Loucy (cell line): ENCODE data around the gene LHPP.

Experiments
- H2AFZ ChIP-seq: fragments of 200-600 bp; sonication (generic); 2 replicates; pipeline ENCODE4 v1.6.0; 2016; ENCODE audit warnings: antibody characterized with exemption, mild to moderate bottlenecking, low read length, moderate library complexity
- H3F3A ChIP-seq: fragments of 200-600 bp; 2 replicates; pipeline ENCODE4 v1.6.0; 2016; ENCODE audit warnings: antibody characterized with exemption, low read depth, mild to moderate bottlenecking
- H3K27me3 ChIP-seq: fragments of 200-600 bp; sonication (generic); 2 replicates; pipeline ENCODE4 v1.6.1; 2014; ENCODE audit warnings: low read length, mild to moderate bottlenecking; ENCODE audit not compliant: insufficient read depth, poor library complexity, severe bottlenecking
- H3K36me3 ChIP-seq: fragments of 200-600 bp; sonication (generic); 2 replicates; pipeline ENCODE4 v1.6.1; 2016; ENCODE audit warnings: low read length; ENCODE audit not compliant: insufficient read depth
- H3K4me1 ChIP-seq: fragments of 200-600 bp; sonication (generic); 2 replicates; pipeline ENCODE4 v1.5.1; 2014; ENCODE audit warnings: low read length, mild to moderate bottlenecking; ENCODE audit not compliant: insufficient read depth, poor library complexity, severe bottlenecking
- H3K4me2 ChIP-seq: fragments of 200-600 bp; sonication (generic); 2 replicates; pipeline ENCODE4 v1.6.0; 2014; ENCODE audit warnings: antibody characterized with exemption, low read length, low read depth, mild to moderate bottlenecking; ENCODE audit not compliant: poor library complexity, severe bottlenecking
- H3K4me3 ChIP-seq: fragments of 200-600 bp; sonication (generic); 2 replicates; pipeline ENCODE4 v1.5.1; 2014; ENCODE audit warnings: low read length, mild to moderate bottlenecking, mixed read lengths; ENCODE audit not compliant: poor library complexity, severe bottlenecking
- H3K79me2 ChIP-seq: fragments of 200-600 bp; sonication (generic); 2 replicates; pipeline ENCODE4 v1.6.1; 2014; ENCODE audit warnings: low read length; ENCODE audit not compliant: insufficient read depth
- H3K9ac ChIP-seq: fragments of 200-600 bp; sonication (generic); 2 replicates; pipeline ENCODE4 v1.6.0; 2014; ENCODE audit warnings: mild to moderate bottlenecking, low read depth, low read length, moderate library complexity; ENCODE audit not compliant: poor library complexity, severe bottlenecking
- H3K9me2 ChIP-seq: fragments of 200-600 bp; sonication (generic); replicated peaks from 2 replicates; pipeline ENCODE4 v1.6.1; 2016; ENCODE audit warnings: low read depth, low read length, mixed read lengths
- H3K9me3 ChIP-seq: fragments of 200-600 bp; sonication (generic); 2 replicates; pipeline ENCODE4 v1.6.1; 2014; ENCODE audit warnings: mild to moderate bottlenecking, antibody characterized with exemption, low read length, low read depth; ENCODE audit not compliant: insufficient read depth
- H4K20me1 ChIP-seq: fragments of 200-600 bp; sonication (generic); 2 replicates; pipeline ENCODE4 v1.6.0; 2014; ENCODE audit warnings: antibody characterized with exemption, low read length, mild to moderate bottlenecking; ENCODE audit not compliant: insufficient read depth, poor library complexity, severe bottlenecking
- EZH2phosphoT487 ChIP-seq: fragments of 200-600 bp; IDR thresholded peaks from 2 replicates; pipeline ENCODE4 v1.6.1; 2018; ENCODE audit warnings: antibody characterized with exemption, mild to moderate bottlenecking, moderate library complexity, borderline replicate concordance
- TF ChIP-seq, protein P1 (sequence below): fragments of 200-600 bp; sonication (generic); conservative IDR thresholded peaks from 2 replicates; pipeline ENCODE4 v1.5.1; 2014; ENCODE audit warnings: mild to moderate bottlenecking, antibody characterized with exemption, low read length

The LHPP gene

DNA sequence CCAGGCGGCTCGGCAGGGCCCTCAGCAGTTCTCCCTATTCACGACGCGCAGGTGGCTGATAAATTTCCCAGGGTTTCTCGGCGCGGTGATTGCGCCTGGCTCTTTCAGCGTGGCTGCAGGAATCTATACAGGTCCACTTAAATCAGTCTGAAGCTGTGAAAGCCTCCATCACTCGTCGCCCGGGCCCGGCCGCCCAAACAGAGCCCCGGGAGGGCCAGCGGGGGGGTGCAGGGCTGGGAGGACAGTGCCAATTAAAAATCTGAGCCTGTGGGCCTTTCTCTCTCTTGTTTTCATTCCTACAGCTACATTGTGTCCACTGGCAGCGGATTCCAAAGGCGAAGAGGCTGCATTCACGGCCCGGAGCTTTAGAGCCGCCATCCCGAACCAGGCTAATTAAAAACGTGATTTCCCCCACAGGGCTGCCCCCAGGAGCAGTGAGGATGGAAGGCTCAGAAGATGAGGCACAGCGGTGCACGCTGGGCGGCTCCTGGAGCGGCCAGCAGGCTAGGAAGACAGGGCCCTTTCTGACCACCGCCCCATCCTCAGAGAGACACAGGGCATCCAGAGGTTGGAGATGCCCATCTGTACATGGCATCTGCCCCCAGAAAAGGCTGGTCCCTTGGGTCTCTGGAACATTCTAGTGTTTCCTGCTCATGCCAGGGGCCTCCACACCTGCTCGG is 181.8 kb downstream of the LHPP start:
- Histone ChIP-seq H3K9ac (no peak overlapping the region), H3K9me2 (no peaks in the 10 kb centered on the region), H3K9me3 (no peaks in the 10 kb centered on the region), H3K4me1 (peaks cover 20% of the 10 kb centered on the region), H3K36me3 (peaks cover 11% of the 10 kb centered on the region; the same call in 1 of the 2 replicates), H2AFZ (no peak overlapping the region), H3K4me3 (no peak overlapping the region), H3F3A (no peaks in the 10 kb centered on the region), H4K20me1 (peaks cover 5% of the 10 kb centered on the region), H3K27me3 (no peaks in the 10 kb centered on the region), H3K79me2 (peaks cover 81% of the 10 kb centered on the region; the same call in 1 of the 2 replicates), H3K4me2 (no peak overlapping the region)
- no peak for TF ChIP-seq EZH2phosphoT487
- TF ChIP-seq, protein P1, sequence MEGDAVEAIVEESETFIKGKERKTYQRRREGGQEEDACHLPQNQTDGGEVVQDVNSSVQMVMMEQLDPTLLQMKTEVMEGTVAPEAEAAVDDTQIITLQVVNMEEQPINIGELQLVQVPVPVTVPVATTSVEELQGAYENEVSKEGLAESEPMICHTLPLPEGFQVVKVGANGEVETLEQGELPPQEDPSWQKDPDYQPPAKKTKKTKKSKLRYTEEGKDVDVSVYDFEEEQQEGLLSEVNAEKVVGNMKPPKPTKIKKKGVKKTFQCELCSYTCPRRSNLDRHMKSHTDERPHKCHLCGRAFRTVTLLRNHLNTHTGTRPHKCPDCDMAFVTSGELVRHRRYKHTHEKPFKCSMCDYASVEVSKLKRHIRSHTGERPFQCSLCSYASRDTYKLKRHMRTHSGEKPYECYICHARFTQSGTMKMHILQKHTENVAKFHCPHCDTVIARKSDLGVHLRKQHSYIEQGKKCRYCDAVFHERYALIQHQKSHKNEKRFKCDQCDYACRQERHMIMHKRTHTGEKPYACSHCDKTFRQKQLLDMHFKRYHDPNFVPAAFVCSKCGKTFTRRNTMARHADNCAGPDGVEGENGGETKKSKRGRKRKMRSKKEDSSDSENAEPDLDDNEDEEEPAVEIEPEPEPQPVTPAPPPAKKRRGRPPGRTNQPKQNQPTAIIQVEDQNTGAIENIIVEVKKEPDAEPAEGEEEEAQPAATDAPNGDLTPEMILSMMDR = no peak

DNA sequence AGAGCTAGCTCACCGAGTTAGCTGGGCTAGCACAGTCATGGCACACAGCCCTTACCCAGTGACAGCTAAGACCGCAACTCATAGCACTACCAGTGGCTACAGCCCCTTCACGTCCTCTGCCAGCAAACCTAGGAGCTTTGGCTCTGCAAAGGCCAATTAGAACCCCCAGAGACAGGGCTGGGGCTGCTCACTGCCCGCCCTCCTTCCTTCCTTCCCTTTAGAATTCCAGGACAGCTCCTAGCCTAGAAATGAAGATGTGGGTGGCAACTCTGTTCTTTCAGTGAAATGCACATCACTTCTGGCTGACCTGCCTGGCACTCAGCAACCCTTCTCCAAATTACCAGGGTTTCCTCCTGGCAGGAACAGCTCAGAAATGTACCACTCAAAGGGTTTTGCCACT is 182.6 kb downstream of the LHPP start:
- Histone ChIP-seq H3K79me2 (peaks cover 84% of the 10 kb centered on the region; the same call in 1 of the 2 replicates), H3K27me3 (no peaks in the 10 kb centered on the region), H3K4me3 (no peak overlapping the region), H3K4me2 (no peak overlapping the region), H3K9ac (no peak overlapping the region), H2AFZ (no peak overlapping the region), H4K20me1 (peaks cover 5% of the 10 kb centered on the region), H3F3A (no peaks in the 10 kb centered on the region), H3K9me2 (no peaks in the 10 kb centered on the region), H3K4me1 (peaks cover 28% of the 10 kb centered on the region), H3K36me3 (peaks cover 11% of the 10 kb centered on the region; the same call in 1 of the 2 replicates), H3K9me3 (no peaks in the 10 kb centered on the region)
- no peak for TF ChIP-seq EZH2phosphoT487
- TF ChIP-seq, protein P1 = no peak

DNA sequence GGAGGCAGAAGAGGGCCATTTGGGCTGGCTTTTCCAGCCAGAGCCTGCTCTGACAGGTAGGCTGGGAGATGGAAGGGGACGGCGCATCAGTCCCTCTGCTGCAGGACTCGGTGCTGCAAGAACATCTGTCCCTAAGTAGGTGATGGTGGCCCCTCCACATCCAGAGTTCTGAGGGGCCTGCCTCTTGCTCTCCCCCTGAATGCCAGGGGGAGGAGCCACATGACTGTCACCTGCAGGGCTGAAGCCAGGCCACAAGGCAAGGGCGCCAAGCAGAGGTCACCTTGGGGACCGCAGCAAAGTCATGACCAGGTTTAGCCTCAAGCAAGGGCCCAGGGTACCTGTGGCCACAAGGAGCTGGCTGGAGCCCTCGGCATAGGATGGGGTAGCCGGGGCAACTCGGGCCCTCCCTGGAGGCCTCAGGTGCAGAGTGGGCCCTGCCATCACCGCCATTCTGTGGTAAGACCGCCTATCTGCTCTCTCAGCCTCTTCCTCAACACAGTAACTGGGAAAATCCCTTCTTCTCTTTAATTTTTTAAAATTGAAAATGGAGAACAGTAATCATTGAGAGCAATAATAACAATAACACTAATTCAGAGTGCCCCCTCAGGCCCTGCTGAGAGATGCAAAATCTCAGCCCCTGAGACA is 183.3 kb downstream of the LHPP start:
- no peak overlapping the region for H3K4me2 ChIP-seq
- no peaks in the 10 kb centered on the region for H3F3A ChIP-seq
- H3K36me3 ChIP-seq = peaks cover 11% of the 10 kb centered on the region; the same call in 1 of the 2 replicates
- H3K4me1 ChIP-seq = peaks cover 34% of the 10 kb centered on the region
- no peaks in the 10 kb centered on the region for H3K9me2 ChIP-seq
- peaks cover 89% of the 10 kb centered on the region; the same call in 1 of the 2 replicates for H3K79me2 ChIP-seq
- H3K9ac ChIP-seq = no peak overlapping the region
- H3K9me3 ChIP-seq = no peaks in the 10 kb centered on the region
- peaks cover 5% of the 10 kb centered on the region for H4K20me1 ChIP-seq
- no peak overlapping the region for H3K4me3 ChIP-seq
- no peak overlapping the region for H2AFZ ChIP-seq
- no peak for TF ChIP-seq EZH2phosphoT487
- TF ChIP-seq, protein P1 = no peak
- no peaks in the 10 kb centered on the region for H3K27me3 ChIP-seq
